HG03066 (cell line): ENCODE results near the gene ERN2.

ENCODE experiments used
- ATAC-seq: cut with Tn5 transposase; IDR thresholded peaks from one replicate; pipeline ENCODE4 v1.9.1; 2021; ENCODE audit warnings: low read depth; ENCODE audit not compliant: unreplicated experiment

The ERN2 gene

GRCh38 chr16:23650674-23651416 is 62.2 kb downstream of the ERN2 start:
- no peak for ATAC-seq

GRCh38 chr16:23642246-23642774 is 70.7 kb downstream of the ERN2 start:
- ATAC-seq = no peak

- ATAC-seq = peak; percentile 95
Measured at GRCh38 chr16:23640931-23641765, 71.9 kb downstream of the ERN2 start, which contains the start of the genes DCTN5 and PALB2. Gene DCTN5 (plus strand): TSS chr16:23641466. CDS start chr16:23641543, 77 bp downstream. Gene PALB2 (minus strand): TSS chr16:23641310. CDS start chr16:23641157, 153 bp downstream.

- no peak for ATAC-seq
Measured at GRCh38 chr16:23640615-23640930, 72.4 kb downstream of the ERN2 start.
